ENCODE data around the gene NAP1L4.
"Not testable (repeated sequence)": the region's sequence is repeated elsewhere in the genome, so short reads cannot be mapped to it uniquely, and the experiment has no call there.

NAP1L4 gene

DNA sequence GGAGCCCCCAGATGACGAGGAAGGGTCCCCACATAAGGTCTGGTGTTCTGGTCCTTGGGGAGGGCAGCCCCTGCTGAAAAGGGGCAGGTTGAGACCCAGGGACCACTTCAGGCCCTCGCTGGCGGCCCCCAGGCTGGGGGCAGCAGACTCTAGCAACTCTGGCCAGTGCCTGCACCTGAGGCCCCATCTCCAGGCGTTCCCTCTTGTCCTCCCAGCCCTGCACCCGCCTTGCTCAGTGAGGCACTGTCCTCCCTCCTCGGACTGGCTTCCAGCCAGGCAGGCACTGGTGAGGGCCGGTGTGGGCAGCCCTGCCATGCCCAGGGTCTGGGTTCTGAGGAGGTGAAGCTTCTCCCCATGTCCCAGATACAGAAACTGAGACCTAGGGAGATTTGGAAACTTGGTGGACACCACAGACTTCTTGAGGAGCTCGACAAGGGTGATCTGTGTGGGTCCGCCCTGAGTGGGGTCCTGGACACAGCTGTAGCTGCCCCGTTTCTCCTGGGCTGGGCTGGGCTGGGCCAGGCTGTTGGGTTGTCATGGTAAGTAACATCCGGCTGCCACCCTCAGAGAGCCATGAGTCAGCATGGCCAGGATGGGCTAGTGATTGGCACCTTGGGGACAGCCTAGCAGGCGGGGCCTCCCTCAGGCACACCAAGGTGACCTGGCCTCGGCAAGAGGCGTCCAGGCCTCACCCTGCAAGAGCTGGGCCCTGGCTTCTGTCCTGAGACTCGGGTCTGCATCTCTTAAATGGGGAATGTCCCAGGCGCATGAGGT is 51.8 kb downstream of the NAP1L4 start:
- Histone ChIP-seq H3K4me1 (ENCODE audit: control insufficient read depth in 5 of 5, insufficient read depth in 5 of 5, low read length in 5 of 5) (peaks cover 4 to 25% (median 20%) of the 10 kb centered on the region in 5 donors), H3K27ac (ENCODE audit: low read depth, low read length) (no peak overlapping the region), H3K36me3 (ENCODE audit: control insufficient read depth in 5 of 5, insufficient read depth in 5 of 5, low read length in 5 of 5) (peaks cover 0 to 18% (median 12%) of the 10 kb centered on the region in 5 donors), H3K27me3 (ENCODE audit: control insufficient read depth in 5 of 5, insufficient read depth in 4 of 5, low read length in 5 of 5) (no peaks in the 10 kb centered on the region), H3K9ac (ENCODE audit: low read length in 5 of 5) (no peak overlapping the region), H3K9me3 (ENCODE audit: control insufficient read depth in 5 of 5, low read length in 5 of 5) (peaks cover 4 to 16% (median 11%) of the 10 kb centered on the region in 5 donors), H3K4me3 (ENCODE audit: low read depth in 1 of 5, low read length in 5 of 5) (no peak overlapping the region)

DNA sequence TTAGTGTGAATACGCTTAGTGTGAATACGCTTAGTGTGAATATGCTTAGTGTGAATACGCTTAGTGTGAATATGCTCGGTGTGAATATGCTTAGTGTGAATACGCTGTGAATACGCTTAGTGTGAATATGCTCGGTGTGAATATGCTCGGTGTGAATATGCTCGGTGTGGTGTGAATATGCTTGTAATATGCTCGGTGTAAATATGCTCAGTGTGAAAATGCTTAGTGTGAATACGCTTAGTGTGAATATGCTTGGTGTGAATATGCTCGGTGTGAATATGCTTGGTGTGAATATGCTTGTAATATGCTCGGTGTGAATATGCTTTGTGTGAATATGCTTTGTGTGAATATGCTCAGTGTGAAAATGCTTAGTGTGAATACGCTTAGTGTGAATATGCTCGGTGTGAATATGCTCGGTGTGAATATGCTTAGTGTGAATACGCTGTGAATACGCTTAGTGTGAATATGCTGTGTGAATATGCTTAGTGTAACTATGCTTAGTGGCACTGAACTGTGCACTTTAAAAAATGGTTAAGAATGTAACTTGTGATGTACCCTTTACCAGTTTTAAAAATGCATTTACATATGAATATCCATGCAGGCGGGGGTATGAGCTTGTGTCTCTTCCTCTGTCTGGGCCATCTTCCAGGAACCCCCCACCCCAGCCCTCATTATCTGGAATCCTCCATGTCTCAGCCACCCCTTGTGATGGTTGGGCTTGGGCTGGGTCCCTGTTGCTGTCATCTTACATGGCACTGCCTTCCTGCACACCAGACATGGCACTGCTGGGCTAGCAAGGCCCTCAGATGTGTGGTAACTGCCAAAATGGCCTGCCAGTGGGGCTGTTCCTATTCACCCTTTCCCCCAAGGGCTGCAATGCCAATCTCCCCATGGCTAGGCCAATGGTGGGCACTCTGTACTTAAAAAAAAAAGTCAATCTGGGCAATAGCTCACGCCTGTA is 53.4 kb downstream of the NAP1L4 start:
- H3K27me3 ChIP-seq (ENCODE audit: control insufficient read depth in 5 of 5, insufficient read depth in 4 of 5, low read length in 5 of 5), result not testable (repeated sequence)

GRCh38 chr11:2937641-2938457 is 54.3 kb downstream of the NAP1L4 start:
- not testable (repeated sequence) for H3K27ac ChIP-seq (ENCODE audit: low read depth, low read length); H3K9ac ChIP-seq (ENCODE audit: low read length in 5 of 5); H3K27me3 ChIP-seq (ENCODE audit: control insufficient read depth in 5 of 5, insufficient read depth in 4 of 5, low read length in 5 of 5); H3K36me3 ChIP-seq (ENCODE audit: control insufficient read depth in 5 of 5, insufficient read depth in 5 of 5, low read length in 5 of 5); H3K4me3 ChIP-seq (ENCODE audit: low read depth in 1 of 5, low read length in 5 of 5)
- Histone ChIP-seq H3K4me1 (ENCODE audit: control insufficient read depth in 5 of 5, insufficient read depth in 5 of 5, low read length in 5 of 5) (peaks cover 2 to 26% (median 18%) of the 10 kb centered on the region in 5 donors), H3K9me3 (ENCODE audit: control insufficient read depth in 5 of 5, low read length in 5 of 5) (peaks cover 4 to 16% (median 11%) of the 10 kb centered on the region in 5 donors)

More for the DNA sequence above, 53.4 kb downstream of the NAP1L4 start:
- H3K4me3 ChIP-seq (ENCODE audit: low read depth in 1 of 5, low read length in 5 of 5); H3K9ac ChIP-seq (ENCODE audit: low read length in 5 of 5); H3K36me3 ChIP-seq (ENCODE audit: control insufficient read depth in 5 of 5, insufficient read depth in 5 of 5, low read length in 5 of 5); H3K27ac ChIP-seq (ENCODE audit: low read depth, low read length): not testable (repeated sequence)
- Histone ChIP-seq H3K9me3 (ENCODE audit: control insufficient read depth in 5 of 5, low read length in 5 of 5) (peaks cover 4 to 16% (median 11%) of the 10 kb centered on the region in 5 donors), H3K4me1 (ENCODE audit: control insufficient read depth in 5 of 5, insufficient read depth in 5 of 5, low read length in 5 of 5) (peaks cover 2 to 17% (median 12%) of the 10 kb centered on the region in 5 donors)

- Histone ChIP-seq H3K9me3 (ENCODE audit: control insufficient read depth in 5 of 5, low read length in 5 of 5) (peaks cover 4 to 16% (median 11%) of the 10 kb centered on the region in 5 donors), H3K4me1 (ENCODE audit: control insufficient read depth in 5 of 5, insufficient read depth in 5 of 5, low read length in 5 of 5) (peaks cover 2 to 24% (median 18%) of the 10 kb centered on the region in 5 donors), H3K27me3 (ENCODE audit: control insufficient read depth in 5 of 5, insufficient read depth in 4 of 5, low read length in 5 of 5) (peaks cover 0 to 5% (median 4%) of the 10 kb centered on the region in 5 donors), H3K27ac (ENCODE audit: low read depth, low read length) (no peak overlapping the region), H3K9ac (ENCODE audit: low read length in 5 of 5) (no peak overlapping the region), H3K4me3 (ENCODE audit: low read depth in 1 of 5, low read length in 5 of 5) (no peak overlapping the region), H3K36me3 (ENCODE audit: control insufficient read depth in 5 of 5, insufficient read depth in 5 of 5, low read length in 5 of 5) (no peaks in the 10 kb centered on the region)
These were observed 57.4 kb downstream of the NAP1L4 start for GRCh38 chr11:2934611-2935239.

GRCh38 chr11:2934021-2934550 is 58.0 kb downstream of the NAP1L4 start:
- no peaks in the 10 kb centered on the region for H3K36me3 ChIP-seq (ENCODE audit: control insufficient read depth in 5 of 5, insufficient read depth in 5 of 5, low read length in 5 of 5)
- H3K27ac ChIP-seq (ENCODE audit: low read depth, low read length), result no peak overlapping the region
- H3K4me1 ChIP-seq (ENCODE audit: control insufficient read depth in 5 of 5, insufficient read depth in 5 of 5, low read length in 5 of 5), result peaks cover 2 to 30% (median 20%) of the 10 kb centered on the region in 5 donors
- no peak overlapping the region for H3K4me3 ChIP-seq (ENCODE audit: low read depth in 1 of 5, low read length in 5 of 5)
- H3K9me3 ChIP-seq (ENCODE audit: control insufficient read depth in 5 of 5, low read length in 5 of 5), result peaks cover 4 to 16% (median 11%) of the 10 kb centered on the region in 5 donors
- H3K27me3 ChIP-seq (ENCODE audit: control insufficient read depth in 5 of 5, insufficient read depth in 4 of 5, low read length in 5 of 5), result peaks cover 0 to 6% (median 5%) of the 10 kb centered on the region in 5 donors
- no peak overlapping the region for H3K9ac ChIP-seq (ENCODE audit: low read length in 5 of 5)

GRCh38 chr11:2933375-2934020 is 58.6 kb downstream of the NAP1L4 start:
- Histone ChIP-seq H3K27ac (ENCODE audit: low read depth, low read length) (no peak overlapping the region), H3K9ac (ENCODE audit: low read length in 5 of 5) (peak overlapping the region in 1 of 5 donors; percentile 37), H3K9me3 (ENCODE audit: control insufficient read depth in 5 of 5, low read length in 5 of 5) (peaks cover 4 to 12% (median 7%) of the 10 kb centered on the region in 5 donors), H3K4me3 (ENCODE audit: low read depth in 1 of 5, low read length in 5 of 5) (peak overlapping the region in 1 of 5 donors; percentile 25), H3K27me3 (ENCODE audit: control insufficient read depth in 5 of 5, insufficient read depth in 4 of 5, low read length in 5 of 5) (peaks cover 0 to 6% (median 5%) of the 10 kb centered on the region in 5 donors), H3K4me1 (ENCODE audit: control insufficient read depth in 5 of 5, insufficient read depth in 5 of 5, low read length in 5 of 5) (peaks cover 2 to 35% (median 26%) of the 10 kb centered on the region in 5 donors), H3K36me3 (ENCODE audit: control insufficient read depth in 5 of 5, insufficient read depth in 5 of 5, low read length in 5 of 5) (no peaks in the 10 kb centered on the region)

- peak overlapping the region in 1 of 5 donors; percentile 25 for H3K4me3 ChIP-seq (ENCODE audit: low read depth in 1 of 5, low read length in 5 of 5)
- peaks cover 4 to 6% (median 5%) of the 10 kb centered on the region in 5 donors for H3K9me3 ChIP-seq (ENCODE audit: control insufficient read depth in 5 of 5, low read length in 5 of 5)
- H3K27me3 ChIP-seq (ENCODE audit: control insufficient read depth in 5 of 5, insufficient read depth in 4 of 5, low read length in 5 of 5), result peaks cover 0 to 12% (median 6%) of the 10 kb centered on the region in 5 donors
- H3K27ac ChIP-seq (ENCODE audit: low read depth, low read length), result no peak overlapping the region
- H3K36me3 ChIP-seq (ENCODE audit: control insufficient read depth in 5 of 5, insufficient read depth in 5 of 5, low read length in 5 of 5), result no peaks in the 10 kb centered on the region
- peaks cover 2 to 42% (median 32%) of the 10 kb centered on the region in 5 donors for H3K4me1 ChIP-seq (ENCODE audit: control insufficient read depth in 5 of 5, insufficient read depth in 5 of 5, low read length in 5 of 5)
- peak overlapping the region in 1 of 5 donors; percentile 37 for H3K9ac ChIP-seq (ENCODE audit: low read length in 5 of 5)
These were observed 59.3 kb downstream of the NAP1L4 start for GRCh38 chr11:2932850-2933251.

GRCh38 chr11:2931771-2932738 is 60.1 kb downstream of the NAP1L4 start:
- Histone ChIP-seq H3K4me3 (ENCODE audit: low read depth in 1 of 5, low read length in 5 of 5) (no peak overlapping the region), H3K4me1 (ENCODE audit: control insufficient read depth in 5 of 5, insufficient read depth in 5 of 5, low read length in 5 of 5) (peaks cover 0 to 43% (median 33%) of the 10 kb centered on the region in 5 donors), H3K9me3 (ENCODE audit: control insufficient read depth in 5 of 5, low read length in 5 of 5) (no peaks in the 10 kb centered on the region), H3K9ac (ENCODE audit: low read length in 5 of 5) (no peak overlapping the region), H3K36me3 (ENCODE audit: control insufficient read depth in 5 of 5, insufficient read depth in 5 of 5, low read length in 5 of 5) (no peaks in the 10 kb centered on the region), H3K27me3 (ENCODE audit: control insufficient read depth in 5 of 5, insufficient read depth in 4 of 5, low read length in 5 of 5) (peaks cover 0 to 20% (median 6%) of the 10 kb centered on the region in 5 donors), H3K27ac (ENCODE audit: low read depth, low read length) (no peak overlapping the region)

Data from subcutaneous abdominal adipose tissue (tissue), 5 donors.